PC-3 (cell line): ENCODE results near the gene KRTAP13-2. TPM values are rescaled to one million over a fixed set of nuclear protein-coding genes. Genes with fewer than 3 reads are reported as not detected.

ENCODE experiments used
- ATAC-seq: fragments of 200-7000 bp; cut with Tn5 transposase; 2 replicates; pipeline ENCODE4 v1.9.1; 2020; ENCODE audit warnings: mild to moderate bottlenecking, moderate library complexity
- BruUV-seq: library from RNA; stranded (reverse); fragments of 400-500 nt; replicated peaks from 2 replicates; lab custom pipeline; 2021; lab: Mats Ljungman, UMichigan
- CTCF ChIA-PET: fragments of 300-600 bp; sonication (Branson Sonifier 250); formaldehyde crosslinking; loops from one replicate; lab custom pipeline; 2022; ENCODE audit warnings: antibody characterized with exemption; lab: Charles Lee
- POLR2A ChIA-PET: fragments of 300-600 bp; sonication (Branson Sonifier 250); formaldehyde crosslinking; loops from one replicate; lab custom pipeline; 2022; ENCODE audit warnings: antibody characterized with exemption; ENCODE audit not compliant: unreplicated experiment; lab: Charles Lee
- DNase-seq: peaks from one replicate; pipeline ENCODE4 v3.0.0-alpha.2; 2015
- H2AFZ ChIP-seq: fragments of 300-600 bp; sonication (generic); 2 replicates; pipeline ENCODE4 v1.6.0; 2016; ENCODE audit warnings: antibody characterized with exemption, low read length
- H3F3A ChIP-seq: fragments of 300-600 bp; sonication (generic); one replicate; pipeline ENCODE4 v1.6.0; 2017; ENCODE audit warnings: antibody characterized with exemption, low read length, control low read depth, mild to moderate bottlenecking; ENCODE audit not compliant: unreplicated experiment
- H3K27ac ChIP-seq: fragments of 300-600 bp; sonication (generic); 2 replicates; pipeline ENCODE4 v1.5.1; 2016; ENCODE audit warnings: mild to moderate bottlenecking, low read length
- H3K27me3 ChIP-seq: fragments of 300-600 bp; sonication (generic); 2 replicates; pipeline ENCODE4 v1.6.1; 2016; ENCODE audit warnings: low read length, mixed read lengths
- H3K36me3 ChIP-seq: fragments of 300-600 bp; sonication (generic); 2 replicates; pipeline ENCODE4 v1.6.1; 2016; ENCODE audit warnings: low read depth, mixed run types, low read length, mixed read lengths
- H3K4me1 ChIP-seq: fragments of 300-600 bp; sonication (generic); 2 replicates; pipeline ENCODE4 v1.5.1; 2016; ENCODE audit warnings: low read length; ENCODE audit not compliant: insufficient read depth
- H3K4me2 ChIP-seq: fragments of 300-600 bp; sonication (generic); 2 replicates; pipeline ENCODE4 v1.6.0; 2016; ENCODE audit warnings: low read length
- H3K4me3 ChIP-seq: fragments of 300-600 bp; sonication (generic); 2 replicates; pipeline ENCODE4 v1.5.1; 2016; ENCODE audit warnings: mild to moderate bottlenecking, low read length, mixed read lengths
- H3K79me2 ChIP-seq: fragments of 300-600 bp; sonication (generic); 2 replicates; pipeline ENCODE4 v1.6.1; 2017; ENCODE audit warnings: low read length, mixed read lengths
- H3K9ac ChIP-seq: fragments of 300-600 bp; sonication (generic); 2 replicates; pipeline ENCODE4 v1.6.0; 2016; ENCODE audit warnings: mild to moderate bottlenecking, low read length
- H3K9me2 ChIP-seq: fragments of 300-600 bp; sonication (generic); replicated peaks from 2 replicates; pipeline ENCODE4 v1.6.1; 2016; ENCODE audit warnings: mixed run types, low read length, mixed read lengths
- H3K9me3 ChIP-seq: fragments of 300-600 bp; sonication (generic); 2 replicates; pipeline ENCODE4 v1.6.1; 2016; ENCODE audit warnings: low read length, mixed read lengths
- H4K20me1 ChIP-seq: fragments of 300-600 bp; sonication (generic); 2 replicates; pipeline ENCODE4 v1.6.1; 2016; ENCODE audit warnings: low read length, mixed read lengths
- CTCF ChIP-seq: fragments of 300-600 bp; sonication (generic); conservative IDR thresholded peaks from 2 replicates; pipeline ENCODE4 v1.5.1; 2017; ENCODE audit warnings: antibody characterized with exemption, low read depth, mild to moderate bottlenecking, low read length
- EZH2 ChIP-seq: fragments of 300-600 bp; sonication (generic); IDR thresholded peaks from one replicate; pipeline ENCODE4 v1.6.1; 2017; ENCODE audit warnings: antibody characterized with exemption, mild to moderate bottlenecking, low read length; ENCODE audit not compliant: unreplicated experiment
- EZH2phosphoT487 ChIP-seq: fragments of 300-600 bp; sonication (generic); IDR thresholded peaks from 2 replicates; pipeline ENCODE4 v1.6.1; 2018; ENCODE audit warnings: mild to moderate bottlenecking, antibody characterized with exemption, low read length, borderline replicate concordance
- intact Hi-C: fragments of 100-400 bp; cut with micrococcal nuclease; formaldehyde crosslinking; loops from 2 replicates; pipeline ENCODE4 v1.9.0; 2023
- total RNA-seq: library from RNA; depleted of rRNA; stranded (reverse); fragments of >200 nt; gene quantifications from 2 replicates; pipeline ENCODE4 v1.2.3, GENCODE V29; 2014

KRTAP13-2 gene
- total RNA-seq, 1 experiment from 2014 or later = not detected

GRCh38 chr21:30351534-30351933, 20.5 kb downstream of the KRTAP13-2 start:
- H3K9me3 ChIP-seq = no peaks in the 10 kb centered on the region
- intact Hi-C loops = no loop called here
- H4K20me1 ChIP-seq = no peaks in the 10 kb centered on the region
- H3K27ac ChIP-seq = no peak overlapping the region
- H3K9ac ChIP-seq = no peak overlapping the region
- POLR2A ChIA-PET = no interaction called here
- TF ChIP-seq CTCF (no peak), EZH2 (no peak), EZH2phosphoT487 (no peak)
- H2AFZ ChIP-seq = no peak overlapping the region
- peaks cover 16% of the 10 kb centered on the region; the same call in 1 of the 2 replicates for H3K27me3 ChIP-seq
- ATAC-seq (no peak), DNase-seq (no peak)
- H3K79me2 ChIP-seq = no peaks in the 10 kb centered on the region
- no peak overlapping the region for H3K4me3 ChIP-seq
- no peak overlapping the region for H3K4me2 ChIP-seq
- no peaks in the 10 kb centered on the region for H3F3A ChIP-seq
- H3K4me1 ChIP-seq = peaks cover 3% of the 10 kb centered on the region; the same call in 1 of the 2 replicates
- CTCF ChIA-PET = no interaction called here
- no peaks in the 10 kb centered on the region for H3K9me2 ChIP-seq
- H3K36me3 ChIP-seq = no peaks in the 10 kb centered on the region
- no TSS peak for BruUV-seq

GRCh38 chr21:30349572-30349971, 22.5 kb downstream of the KRTAP13-2 start:
- Histone ChIP-seq H3K4me2 (no peak overlapping the region), H3K27me3 (peaks cover 8% of the 10 kb centered on the region; the same call in 1 of the 2 replicates), H3K27ac (no peak overlapping the region), H3K79me2 (no peaks in the 10 kb centered on the region), H3K9me2 (no peaks in the 10 kb centered on the region), H4K20me1 (no peaks in the 10 kb centered on the region), H3F3A (no peaks in the 10 kb centered on the region), H3K4me1 (peaks cover 3% of the 10 kb centered on the region; the same call in 1 of the 2 replicates), H2AFZ (no peak overlapping the region), H3K9me3 (0 out of 2 replicates have a peak, but pooled peaks cover 3% of the 10 kb centered on the region), H3K9ac (no peak overlapping the region), H3K36me3 (no peaks in the 10 kb centered on the region), H3K4me3 (no peak overlapping the region)
- ATAC-seq = 0 out of 2 replicates have a peak, but pooled peaks have one; percentile 18
- TF ChIP-seq EZH2phosphoT487 (no peak), CTCF (no peak), EZH2 (no peak)
- POLR2A ChIA-PET = no interaction called here
- CTCF ChIA-PET = no interaction called here
- DNase-seq = peak; percentile 55
- BruUV-seq = no TSS peak
- intact Hi-C loops = loop anchor here (10.0 kb wide), 1 partner anchor 155 kb away; the partner anchor contains the start of gene KRTAP19-5

- POLR2A ChIA-PET = no interaction called here
- ATAC-seq = no peak
- H3K27me3 ChIP-seq = peaks cover 6% of the 10 kb centered on the region; the same call in 1 of the 2 replicates
- CTCF ChIA-PET = no interaction called here
- BruUV-seq = no TSS peak
- no peaks in the 10 kb centered on the region for H3K36me3 ChIP-seq
- H2AFZ ChIP-seq = no peak within 1 kb of the TSS
- no peak within 1 kb of the TSS for H3K4me3 ChIP-seq
- TF ChIP-seq CTCF = no peak
- H3F3A ChIP-seq = no peaks in the 10 kb centered on the region
- no peaks in the 10 kb centered on the region for H3K9me2 ChIP-seq
- peaks cover 3% of the 10 kb centered on the region; the same call in 1 of the 2 replicates for H3K4me1 ChIP-seq
- H3K4me2 ChIP-seq = no peak within 1 kb of the TSS
- H3K27ac ChIP-seq = no peak within 1 kb of the TSS
- H3K9ac ChIP-seq = no peak within 1 kb of the TSS
- intact Hi-C loops = loop anchor here (10.0 kb wide), 1 partner anchor 156 kb away; the partner anchor contains the start of gene KRTAP19-5
- no peak for DNase-seq
- H3K79me2 ChIP-seq = no peaks in the 10 kb centered on the region
- H4K20me1 ChIP-seq = no peaks in the 10 kb centered on the region
- H3K9me3 ChIP-seq = 0 out of 2 replicates have a peak, but pooled peaks cover 3% of the 10 kb centered on the region
Observed at GRCh38 chr21:30348506-30348905, 23.6 kb downstream of the KRTAP13-2 start, which contains the start of gene KRTAP23-1. TSS of gene KRTAP23-1 (minus strand) at chr21:30348606. CDS start at chr21:30348606, 0 bp downstream.
